Uterus (tissue), 2 donors: ENCODE data around the gene BTF3L4.

Experiments
- POLR2A ChIP-seq, 2 donors: fragments of 450-650 bp; IDR thresholded peaks; one replicate each; pipeline ENCODE4 v1.6.1; 2016; ENCODE audit warnings: antibody characterized with exemption in 2 of 2, mild to moderate bottlenecking in 1 of 2, moderate library complexity in 1 of 2
- TF ChIP-seq, protein P1 (sequence below), 4 experiments: fragments of 200-600 bp in 2 of 4; fragments of 450-650 bp in 2 of 4; sonication (generic) in 2 of 4; IDR thresholded peaks; one replicate each; pipeline ENCODE4 v1.5.1; 2016 to 2019; ENCODE audit warnings: antibody characterized with exemption in 4 of 4, mild to moderate bottlenecking in 2 of 4, moderate library complexity in 1 of 4

DNA sequence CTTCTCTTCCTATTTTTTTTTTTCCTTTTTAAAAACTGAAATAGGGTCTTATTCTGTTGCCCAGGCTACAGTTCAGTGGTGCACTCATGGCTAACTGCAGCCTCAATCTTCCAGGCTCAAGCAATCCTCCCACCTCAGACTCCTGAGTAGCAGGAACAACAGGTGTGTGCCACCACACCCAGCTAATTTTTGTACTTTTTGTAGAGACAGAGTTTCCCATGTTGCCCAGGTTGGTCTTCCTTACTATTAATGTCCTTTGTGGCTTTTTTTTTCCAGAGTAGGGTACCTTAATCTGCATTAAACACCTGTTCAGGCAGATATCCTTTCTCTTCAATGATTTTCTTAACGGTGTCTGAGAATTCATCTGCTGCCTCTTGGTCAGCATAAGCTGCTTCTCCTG is 18.2 kb upstream of the BTF3L4 start:
- no peak for TF ChIP-seq POLR2A (IDR thresholded peaks at IDR 0.05)
- TF ChIP-seq, protein P1, sequence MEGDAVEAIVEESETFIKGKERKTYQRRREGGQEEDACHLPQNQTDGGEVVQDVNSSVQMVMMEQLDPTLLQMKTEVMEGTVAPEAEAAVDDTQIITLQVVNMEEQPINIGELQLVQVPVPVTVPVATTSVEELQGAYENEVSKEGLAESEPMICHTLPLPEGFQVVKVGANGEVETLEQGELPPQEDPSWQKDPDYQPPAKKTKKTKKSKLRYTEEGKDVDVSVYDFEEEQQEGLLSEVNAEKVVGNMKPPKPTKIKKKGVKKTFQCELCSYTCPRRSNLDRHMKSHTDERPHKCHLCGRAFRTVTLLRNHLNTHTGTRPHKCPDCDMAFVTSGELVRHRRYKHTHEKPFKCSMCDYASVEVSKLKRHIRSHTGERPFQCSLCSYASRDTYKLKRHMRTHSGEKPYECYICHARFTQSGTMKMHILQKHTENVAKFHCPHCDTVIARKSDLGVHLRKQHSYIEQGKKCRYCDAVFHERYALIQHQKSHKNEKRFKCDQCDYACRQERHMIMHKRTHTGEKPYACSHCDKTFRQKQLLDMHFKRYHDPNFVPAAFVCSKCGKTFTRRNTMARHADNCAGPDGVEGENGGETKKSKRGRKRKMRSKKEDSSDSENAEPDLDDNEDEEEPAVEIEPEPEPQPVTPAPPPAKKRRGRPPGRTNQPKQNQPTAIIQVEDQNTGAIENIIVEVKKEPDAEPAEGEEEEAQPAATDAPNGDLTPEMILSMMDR (IDR thresholded peaks at IDR 0.05): no peak
